GM04504 (cell line): ENCODE measurements around the gene SLC13A3.

Experiments
- DNase-seq: peaks from one replicate; pipeline ENCODE4 v3.0.0-alpha.2; 2012; ENCODE audit warnings: low read depth

Gene SLC13A3

GRCh38 chr20:46651091-46651962, at the start of gene SLC13A3:
Gene SLC13A3 (minus strand): TSS chr20:46651459. CDS start chr20:46651421, 38 bp downstream.
- DNase-seq, result no peak

- DNase-seq, result no peak
Measured at GRCh38 chr20:46701057-46701456, 49.8 kb upstream of the SLC13A3 start.

- no peak for DNase-seq
Measured at GRCh38 chr20:46700481-46700880, 49.2 kb upstream of the SLC13A3 start.

GRCh38 chr20:46699651-46700359, 48.5 kb upstream of the SLC13A3 start:
- DNase-seq, result no peak

GRCh38 chr20:46698788-46699187, 47.5 kb upstream of the SLC13A3 start:
- no peak for DNase-seq

- DNase-seq, result no peak
Measured at GRCh38 chr20:46696791-46697279, 45.6 kb upstream of the SLC13A3 start.

GRCh38 chr20:46695892-46696291, 44.6 kb upstream of the SLC13A3 start:
- peak; percentile 44 for DNase-seq

GRCh38 chr20:46694484-46694883, 43.2 kb upstream of the SLC13A3 start:
- DNase-seq, result no peak

GRCh38 chr20:46691196-46691595, 39.9 kb upstream of the SLC13A3 start:
- no peak for DNase-seq

- DNase-seq, result no peak
Measured at GRCh38 chr20:46690219-46691106, 39.2 kb upstream of the SLC13A3 start.

- no peak for DNase-seq
Measured at GRCh38 chr20:46689754-46690085, 38.5 kb upstream of the SLC13A3 start.

- peak; percentile 100 for DNase-seq
Measured at GRCh38 chr20:46689082-46689753, 38.0 kb upstream of the SLC13A3 start, which contains the start of gene TP53RK. Gene TP53RK (minus strand): TSS chr20:46689444. CDS start chr20:46689414, 30 bp downstream.

- no peak for DNase-seq
Measured at GRCh38 chr20:46688151-46689081, 37.2 kb upstream of the SLC13A3 start.

GRCh38 chr20:46683939-46684750, 32.9 kb upstream of the SLC13A3 start:
- DNase-seq, result peak; percentile 44

GRCh38 chr20:46683668-46683938, 32.3 kb upstream of the SLC13A3 start:
- DNase-seq, result no peak

GRCh38 chr20:46683011-46683667, 31.9 kb upstream of the SLC13A3 start:
- DNase-seq, result no peak

- DNase-seq, result no peak
Measured at GRCh38 chr20:46682063-46682821, 31.0 kb upstream of the SLC13A3 start.
